HEK293 (cell line): ENCODE measurements around the gene CACNG4.

Source experiments
- BCL11B ChIP-seq: fragments of 450-650 bp; formaldehyde crosslinking; IDR thresholded peaks from 2 replicates; pipeline ENCODE4 v1.5.1; 2016; ENCODE audit warnings: low read depth, missing biosample characterization, missing genetic modification characterization
- CTCF ChIP-seq: fragments of 450-650 bp; formaldehyde crosslinking; IDR thresholded peaks from 2 replicates; pipeline ENCODE4 v1.5.1; 2016; ENCODE audit warnings: missing biosample characterization, missing genetic modification characterization
- PRDM1 ChIP-seq: fragments of 450-650 bp; formaldehyde crosslinking; IDR thresholded peaks from 2 replicates; pipeline ENCODE4; 2016; ENCODE audit warnings: missing biosample characterization, missing genetic modification characterization
- REST ChIP-seq: fragments of 450-650 bp; formaldehyde crosslinking; IDR thresholded peaks from 2 replicates; pipeline ENCODE4 v1.5.1; 2016; ENCODE audit warnings: missing biosample characterization, missing genetic modification characterization
- ZNF146 ChIP-seq: fragments of 450-650 bp; formaldehyde crosslinking; IDR thresholded peaks from 2 replicates; pipeline ENCODE4 v1.5.1; 2016; ENCODE audit warnings: missing biosample characterization, missing genetic modification characterization
- ZNF214 ChIP-seq: fragments of 450-650 bp; formaldehyde crosslinking; IDR thresholded peaks from 2 replicates; pipeline ENCODE4 v1.5.1; 2017; ENCODE audit warnings: missing biosample characterization, mild to moderate bottlenecking, missing genetic modification characterization, borderline replicate concordance

- TF ChIP-seq ZNF214 (tag by site-specific recombination) (no peak), ZNF146 (no peak), CTCF (tag by site-specific recombination) (no peak), BCL11B (no peak), REST (tag by site-specific recombination) (no peak), PRDM1 (tag by site-specific recombination) (no peak)
These were observed 20.0 kb upstream of the CACNG4 start for GRCh38 chr17:66944351-66945146.
